ENCODE measurements around the gene HJV. TPM values are rescaled to one million over a fixed set of nuclear protein-coding genes. Genes with fewer than 3 reads are reported as not detected.

HJV gene
- total RNA-seq, 1 experiment from 2014 or later = not detected

DNA sequence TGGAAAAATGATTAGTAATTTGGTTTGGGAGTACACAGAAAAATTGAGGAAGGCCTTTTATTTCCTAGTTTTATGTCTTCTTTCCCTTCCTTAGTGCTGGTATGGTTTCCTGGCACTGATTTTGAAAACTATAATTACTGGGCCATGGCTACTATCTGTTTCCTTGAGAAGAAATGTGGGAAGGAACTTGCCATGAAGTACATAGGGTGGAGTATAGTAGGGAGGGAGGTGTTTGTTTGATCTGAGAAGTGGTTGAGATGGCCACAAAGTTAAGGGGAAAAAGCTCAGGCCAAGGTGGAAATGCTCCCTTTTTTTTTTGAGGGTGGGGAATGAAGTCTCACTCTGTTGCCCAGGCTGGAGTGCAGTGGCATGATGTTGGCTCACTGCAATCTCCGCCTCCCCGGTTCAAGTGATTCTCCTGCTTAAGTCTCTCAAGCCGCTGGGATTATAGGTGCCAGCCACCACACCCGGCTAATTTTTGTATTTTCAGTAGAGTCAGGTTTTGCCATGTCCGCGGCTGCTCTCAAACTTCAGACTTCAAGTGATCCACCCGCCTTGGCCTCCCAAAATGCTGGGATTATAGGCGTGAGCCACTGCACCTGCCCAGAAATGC, 11.3 kb downstream of the HJV start:
- intact Hi-C loops (cut with micrococcal nuclease) = no loop called here
- CTCF ChIA-PET = interaction anchor here (1.0 to 4.7 kb wide), 4 partner anchors 31 to 165 kb away, joined by 4 to 40 read pairs (median 10); partner anchors contain the start of gene NUDT17
- peaks cover 0 to 10% of the 10 kb centered on the region in 2 experiments; a peak in 2 of 4 replicates for H3K4me1 ChIP-seq (ENCODE audit: control insufficient read depth in 1 of 2, insufficient read depth in 2 of 2, low read length in 2 of 2)
- no peaks in the 10 kb centered on the region for H3K9me2 ChIP-seq (ENCODE audit: insufficient read depth)
- ATAC-seq = no peak
- TF ChIP-seq ELF1 (IDR thresholded peaks at IDR 0.05; ENCODE audit: borderline replicate concordance, low read depth) = no peak
- TF ChIP-seq, protein P1, sequence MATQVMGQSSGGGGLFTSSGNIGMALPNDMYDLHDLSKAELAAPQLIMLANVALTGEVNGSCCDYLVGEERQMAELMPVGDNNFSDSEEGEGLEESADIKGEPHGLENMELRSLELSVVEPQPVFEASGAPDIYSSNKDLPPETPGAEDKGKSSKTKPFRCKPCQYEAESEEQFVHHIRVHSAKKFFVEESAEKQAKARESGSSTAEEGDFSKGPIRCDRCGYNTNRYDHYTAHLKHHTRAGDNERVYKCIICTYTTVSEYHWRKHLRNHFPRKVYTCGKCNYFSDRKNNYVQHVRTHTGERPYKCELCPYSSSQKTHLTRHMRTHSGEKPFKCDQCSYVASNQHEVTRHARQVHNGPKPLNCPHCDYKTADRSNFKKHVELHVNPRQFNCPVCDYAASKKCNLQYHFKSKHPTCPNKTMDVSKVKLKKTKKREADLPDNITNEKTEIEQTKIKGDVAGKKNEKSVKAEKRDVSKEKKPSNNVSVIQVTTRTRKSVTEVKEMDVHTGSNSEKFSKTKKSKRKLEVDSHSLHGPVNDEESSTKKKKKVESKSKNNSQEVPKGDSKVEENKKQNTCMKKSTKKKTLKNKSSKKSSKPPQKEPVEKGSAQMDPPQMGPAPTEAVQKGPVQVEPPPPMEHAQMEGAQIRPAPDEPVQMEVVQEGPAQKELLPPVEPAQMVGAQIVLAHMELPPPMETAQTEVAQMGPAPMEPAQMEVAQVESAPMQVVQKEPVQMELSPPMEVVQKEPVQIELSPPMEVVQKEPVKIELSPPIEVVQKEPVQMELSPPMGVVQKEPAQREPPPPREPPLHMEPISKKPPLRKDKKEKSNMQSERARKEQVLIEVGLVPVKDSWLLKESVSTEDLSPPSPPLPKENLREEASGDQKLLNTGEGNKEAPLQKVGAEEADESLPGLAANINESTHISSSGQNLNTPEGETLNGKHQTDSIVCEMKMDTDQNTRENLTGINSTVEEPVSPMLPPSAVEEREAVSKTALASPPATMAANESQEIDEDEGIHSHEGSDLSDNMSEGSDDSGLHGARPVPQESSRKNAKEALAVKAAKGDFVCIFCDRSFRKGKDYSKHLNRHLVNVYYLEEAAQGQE (IDR thresholded peaks at IDR 0.05; ENCODE audit: low read depth) = no peak
- TF ChIP-seq FOSL1 (IDR thresholded peaks at IDR 0.05; ENCODE audit: low read depth) = no peak
- no peak for TF ChIP-seq EZH2 (IDR thresholded peaks at IDR 0.05)
- no peak for TF ChIP-seq EGR1 (IDR thresholded peaks at IDR 0.05; ENCODE audit: low read depth)
- no peak for TF ChIP-seq CEBPB (IDR thresholded peaks at IDR 0.05; ENCODE audit: low read depth)
- no peak for TF ChIP-seq CTCF (IDR thresholded peaks at IDR 0.05 in 2 of 3, conservative IDR thresholded peaks at IDR 0.05 in 1 of 3; ENCODE audit: borderline replicate concordance in 1 of 3, insufficient read depth in 1 of 3, low read depth in 2 of 3, low read length in 2 of 3)
- TF ChIP-seq, protein P2, sequence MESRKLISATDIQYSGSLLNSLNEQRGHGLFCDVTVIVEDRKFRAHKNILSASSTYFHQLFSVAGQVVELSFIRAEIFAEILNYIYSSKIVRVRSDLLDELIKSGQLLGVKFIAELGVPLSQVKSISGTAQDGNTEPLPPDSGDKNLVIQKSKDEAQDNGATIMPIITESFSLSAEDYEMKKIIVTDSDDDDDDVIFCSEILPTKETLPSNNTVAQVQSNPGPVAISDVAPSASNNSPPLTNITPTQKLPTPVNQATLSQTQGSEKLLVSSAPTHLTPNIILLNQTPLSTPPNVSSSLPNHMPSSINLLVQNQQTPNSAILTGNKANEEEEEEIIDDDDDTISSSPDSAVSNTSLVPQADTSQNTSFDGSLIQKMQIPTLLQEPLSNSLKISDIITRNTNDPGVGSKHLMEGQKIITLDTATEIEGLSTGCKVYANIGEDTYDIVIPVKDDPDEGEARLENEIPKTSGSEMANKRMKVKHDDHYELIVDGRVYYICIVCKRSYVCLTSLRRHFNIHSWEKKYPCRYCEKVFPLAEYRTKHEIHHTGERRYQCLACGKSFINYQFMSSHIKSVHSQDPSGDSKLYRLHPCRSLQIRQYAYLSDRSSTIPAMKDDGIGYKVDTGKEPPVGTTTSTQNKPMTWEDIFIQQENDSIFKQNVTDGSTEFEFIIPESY (IDR thresholded peaks at IDR 0.05; ENCODE audit: extremely low read depth, insufficient replicate concordance, low read length) = no peak
- TF ChIP-seq MAX (IDR thresholded peaks at IDR 0.05) = no peak
- no peak for TF ChIP-seq JUND (IDR thresholded peaks at IDR 0.05)
- H3K4me2 ChIP-seq (ENCODE audit: low read length) = no peak overlapping the region
- no peak overlapping the region for H3K4me3 ChIP-seq (replicated peaks in 1 of 2; ENCODE audit: low read depth in 1 of 2, low read length in 2 of 2)
- POLR2A ChIA-PET = interaction anchor here (1.2 kb wide), 1 partner anchor 31 kb away, joined by 3 read pairs; no protein-coding TSS in a partner anchor
- DNase-seq (ENCODE audit: low read depth, low spot score) = no peak
- no peaks in the 10 kb centered on the region for H4K20me1 ChIP-seq (ENCODE audit: insufficient read depth)
- no peak overlapping the region for H3K9ac ChIP-seq (ENCODE audit: low read length)
- RAD21 ChIA-PET (ENCODE audit: low non-redundant PET in 1 of 2, low total read pairs in 2 of 2, uncharacterized antibody in 2 of 2, unreplicated experiment in 2 of 2) = interaction anchor here in 1 of 2 experiments (1.0 kb wide), 1 partner anchor 31 kb away, joined by 3 read pairs; no protein-coding TSS in a partner anchor
- no peak overlapping the region for H3K27ac ChIP-seq (ENCODE audit: low read depth, low read length)
- BruUV-seq (replicated peaks) = no TSS peak
- H3K79me2 ChIP-seq (ENCODE audit: insufficient read depth, low read length) = no peaks in the 10 kb centered on the region
- H3K9me3 ChIP-seq (ENCODE audit: control insufficient read depth in 1 of 2, insufficient read depth in 1 of 2, low read depth in 1 of 2, low read length in 2 of 2) = no peaks in the 10 kb centered on the region
- H2AFZ ChIP-seq (ENCODE audit: low read depth, low read length, poor library complexity, severe bottlenecking) = peak overlapping the region; percentile 61
- H3K27me3 ChIP-seq (ENCODE audit: insufficient read depth, low read length) = no peaks in the 10 kb centered on the region
- no peaks in the 10 kb centered on the region for H3K36me3 ChIP-seq (ENCODE audit: control insufficient read depth in 1 of 2, insufficient read depth in 2 of 2, low read length in 2 of 2)
